ENCODE measurements around the gene UFC1. TPM values are rescaled to one million over a fixed set of nuclear protein-coding genes. Genes with fewer than 3 reads are reported as not detected.

The UFC1 gene
- total RNA-seq, 1 experiment from 2014 or later: 63.7 TPM

GRCh38 chr1:161162806-161163205, 9.0 kb downstream of the UFC1 start:
- Histone ChIP-seq H3K79me2 (ENCODE audit: insufficient read depth, low read length) (peaks cover 11% of the 10 kb centered on the region; the same call in 1 of the 2 replicates), H2AFZ (ENCODE audit: low read depth, low read length, poor library complexity, severe bottlenecking) (no peak overlapping the region), H3K27me3 (ENCODE audit: insufficient read depth, low read length) (no peaks in the 10 kb centered on the region), H3K4me3 (replicated peaks in 1 of 2; ENCODE audit: low read depth in 1 of 2, low read length in 2 of 2) (no peak overlapping the region), H3K36me3 (ENCODE audit: control insufficient read depth in 1 of 2, insufficient read depth in 2 of 2, low read length in 2 of 2) (peaks cover 8 to 26% of the 10 kb centered on the region in 2 experiments; a peak in 2 of 4 replicates), H3K9me3 (ENCODE audit: control insufficient read depth in 1 of 2, insufficient read depth in 1 of 2, low read depth in 1 of 2, low read length in 2 of 2) (no peaks in the 10 kb centered on the region), H3K4me1 (ENCODE audit: control insufficient read depth in 1 of 2, insufficient read depth in 2 of 2, low read length in 2 of 2) (peaks cover 10 to 47% of the 10 kb centered on the region in 2 experiments; a peak in 3 of 4 replicates), H3K4me2 (ENCODE audit: low read length) (no peak overlapping the region), H3K27ac (ENCODE audit: low read depth, low read length) (no peak overlapping the region), H3K9ac (ENCODE audit: low read length) (no peak overlapping the region), H4K20me1 (ENCODE audit: insufficient read depth) (no peaks in the 10 kb centered on the region), H3K9me2 (ENCODE audit: insufficient read depth) (no peaks in the 10 kb centered on the region)
- no peak for DNase-seq (ENCODE audit: low read depth, low spot score)
- TF ChIP-seq CBX3 (IDR thresholded peaks at IDR 0.05; ENCODE audit: low read depth): no peak
- TF ChIP-seq ELF1 (IDR thresholded peaks at IDR 0.05; ENCODE audit: borderline replicate concordance, low read depth): no peak
- no peak for TF ChIP-seq SP1 (IDR thresholded peaks at IDR 0.05; ENCODE audit: low read depth)
- POLR2A ChIA-PET: no interaction called here
- no peak for ATAC-seq
- BruUV-seq (replicated peaks): no TSS peak
- CTCF ChIA-PET: no interaction called here
- intact Hi-C loops (cut with micrococcal nuclease): no loop called here
- RAD21 ChIA-PET (ENCODE audit: low non-redundant PET in 1 of 2, low total read pairs in 2 of 2, uncharacterized antibody in 2 of 2, unreplicated experiment in 2 of 2): no interaction called here

DNA sequence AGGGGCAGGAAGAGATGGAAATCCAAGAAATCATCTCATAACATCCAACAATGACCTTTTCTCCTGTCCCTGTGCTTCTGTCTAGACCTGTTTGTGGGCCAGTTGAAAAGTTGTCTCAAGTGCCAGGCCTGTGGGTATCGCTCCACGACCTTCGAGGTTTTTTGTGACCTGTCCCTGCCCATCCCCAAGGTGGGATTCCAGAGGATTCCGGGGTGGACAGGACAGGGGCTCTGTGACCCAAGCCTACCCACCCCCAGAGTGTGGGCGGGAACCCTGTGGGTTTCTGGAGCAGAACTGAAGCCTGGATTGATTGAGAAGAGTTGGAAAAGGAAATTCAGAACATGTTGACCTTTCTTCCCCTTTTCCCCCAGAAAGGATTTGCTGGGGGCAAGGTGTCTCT, 10.0 kb downstream of the UFC1 start:
- intact Hi-C loops (cut with micrococcal nuclease): no loop called here
- no peak overlapping the region for H2AFZ ChIP-seq (ENCODE audit: low read depth, low read length, poor library complexity, severe bottlenecking)
- no peak for TF ChIP-seq EZH2phosphoT487 (IDR thresholded peaks at IDR 0.05; ENCODE audit: borderline replicate concordance)
- no peak for TF ChIP-seq ZBTB33 (IDR thresholded peaks at IDR 0.05; ENCODE audit: extremely low read depth, insufficient replicate concordance, low read length)
- no peak for TF ChIP-seq ELF1 (IDR thresholded peaks at IDR 0.05; ENCODE audit: borderline replicate concordance, low read depth)
- TF ChIP-seq YY1 (IDR thresholded peaks at IDR 0.05; ENCODE audit: extremely low read depth, insufficient replicate concordance, low read depth, low read length): no peak
- TF ChIP-seq RAD21 (IDR thresholded peaks at IDR 0.05; ENCODE audit: low read depth): no peak
- TF ChIP-seq JUND (IDR thresholded peaks at IDR 0.05): no peak
- TF ChIP-seq CBX3 (IDR thresholded peaks at IDR 0.05; ENCODE audit: low read depth): no peak
- TF ChIP-seq FOSL1 (IDR thresholded peaks at IDR 0.05; ENCODE audit: low read depth): no peak
- TF ChIP-seq POLR2AphosphoS5 (IDR thresholded peaks at IDR 0.05; ENCODE audit: low read depth, low read length): no peak
- no peaks in the 10 kb centered on the region for H3K9me2 ChIP-seq (ENCODE audit: insufficient read depth)
- no peaks in the 10 kb centered on the region for H3K27me3 ChIP-seq (ENCODE audit: insufficient read depth, low read length)
- BruUV-seq (replicated peaks): no TSS peak
- H4K20me1 ChIP-seq (ENCODE audit: insufficient read depth): no peaks in the 10 kb centered on the region
- ChIA-PET POLR2A (no interaction called here), CTCF (interaction anchor here (2.8 kb wide), 1 partner anchor 10 kb away, joined by 10 read pairs; the partner anchor contains the start of gene UFC1), RAD21 (ENCODE audit: low non-redundant PET in 1 of 2, low total read pairs in 2 of 2, uncharacterized antibody in 2 of 2, unreplicated experiment in 2 of 2) (no interaction called here)
- H3K4me3 ChIP-seq (replicated peaks in 1 of 2; ENCODE audit: low read depth in 1 of 2, low read length in 2 of 2): no peak overlapping the region
- H3K4me1 ChIP-seq (ENCODE audit: control insufficient read depth in 1 of 2, insufficient read depth in 2 of 2, low read length in 2 of 2): peaks cover 9 to 42% of the 10 kb centered on the region in 2 experiments; a peak in 3 of 4 replicates
- no peak overlapping the region for H3K4me2 ChIP-seq (ENCODE audit: low read length)
- ATAC-seq (no peak), DNase-seq (ENCODE audit: low read depth, low spot score) (no peak)
- peaks cover 8 to 26% of the 10 kb centered on the region in 2 experiments; a peak in 2 of 4 replicates for H3K36me3 ChIP-seq (ENCODE audit: control insufficient read depth in 1 of 2, insufficient read depth in 2 of 2, low read length in 2 of 2)
- H3K9me3 ChIP-seq (ENCODE audit: control insufficient read depth in 1 of 2, insufficient read depth in 1 of 2, low read depth in 1 of 2, low read length in 2 of 2): no peaks in the 10 kb centered on the region
- H3K9ac ChIP-seq (ENCODE audit: low read length): no peak overlapping the region
- no peak overlapping the region for H3K27ac ChIP-seq (ENCODE audit: low read depth, low read length)
- H3K79me2 ChIP-seq (ENCODE audit: insufficient read depth, low read length): peaks cover 11% of the 10 kb centered on the region; the same call in 1 of the 2 replicates
